Hepatocyte (in vitro differentiated cells): ENCODE measurements around the gene ZNF385B. TPM values are rescaled to one million over a fixed set of nuclear protein-coding genes. Genes with fewer than 3 reads are reported as not detected.

ENCODE experiments used
- DNase-seq: peaks from one replicate; pipeline ENCODE4 v3.0.0-alpha.2; 2016; ENCODE audit warnings: low spot score
- H2AFZ ChIP-seq: fragments of 200-600 bp; sonication (generic); 2 replicates; pipeline ENCODE4 v1.6.0; 2016; ENCODE audit warnings: antibody characterized with exemption, mild to moderate bottlenecking
- H3K27ac ChIP-seq: fragments of 200-600 bp; sonication (generic); 2 replicates; pipeline ENCODE4 v1.5.1; 2016; ENCODE audit warnings: mild to moderate bottlenecking
- H3K27me3 ChIP-seq: fragments of 200-600 bp; sonication (generic); 2 replicates; pipeline ENCODE4 v1.6.1; 2016
- H3K36me3 ChIP-seq: fragments of 200-600 bp; sonication (generic); replicated peaks from 2 replicates; pipeline ENCODE4 v1.5.1; 2016; ENCODE audit warnings: low read depth; ENCODE audit not compliant: insufficient read depth
- H3K4me1 ChIP-seq: fragments of 200-600 bp; sonication (generic); 2 replicates; pipeline ENCODE4 v1.5.1; 2016; ENCODE audit warnings: mild to moderate bottlenecking, moderate library complexity; ENCODE audit not compliant: insufficient read depth
- H3K4me2 ChIP-seq: fragments of 200-600 bp; sonication (generic); 2 replicates; pipeline ENCODE4 v1.6.0; 2016
- H3K4me3 ChIP-seq: fragments of 200-600 bp; sonication (generic); 2 replicates; pipeline ENCODE4 v1.5.1; 2016; ENCODE audit warnings: mild to moderate bottlenecking
- H3K79me2 ChIP-seq: fragments of 200-600 bp; sonication (generic); 2 replicates; pipeline ENCODE4 v1.6.0; 2017; ENCODE audit warnings: mild to moderate bottlenecking
- H3K9me2 ChIP-seq: fragments of 200-600 bp; sonication (generic); replicated peaks from 2 replicates; pipeline ENCODE4 v1.6.0; 2017; ENCODE audit warnings: mild to moderate bottlenecking; ENCODE audit not compliant: insufficient read depth
- H3K9me3 ChIP-seq: fragments of 200-600 bp; sonication (generic); 2 replicates; pipeline ENCODE4 v1.5.1; 2016; ENCODE audit warnings: low read depth, mild to moderate bottlenecking
- H4K20me1 ChIP-seq: fragments of 200-600 bp; sonication (generic); 2 replicates; pipeline ENCODE4 v1.6.0; 2016; ENCODE audit warnings: mild to moderate bottlenecking; ENCODE audit not compliant: insufficient read depth, poor library complexity, severe bottlenecking
- CTCF ChIP-seq: fragments of 200-600 bp; sonication (generic); IDR thresholded peaks from 2 replicates; pipeline ENCODE4 v1.5.1; 2016; ENCODE audit warnings: antibody characterized with exemption, mild to moderate bottlenecking; ENCODE audit not compliant: poor library complexity
- EZH2 ChIP-seq: fragments of 200-600 bp; sonication (generic); IDR thresholded peaks from 2 replicates; pipeline ENCODE4 v1.6.1; 2016; ENCODE audit warnings: antibody characterized with exemption, mild to moderate bottlenecking, borderline replicate concordance
- EZH2phosphoT487 ChIP-seq: fragments of 200-600 bp; sonication (generic); IDR thresholded peaks from one replicate; pipeline ENCODE4 v1.6.1; 2018; ENCODE audit warnings: antibody characterized with exemption, mild to moderate bottlenecking, low read depth, moderate library complexity; ENCODE audit not compliant: unreplicated experiment, severe bottlenecking
- WGBS: methylation state at CpG from one replicate; pipeline ENCODE4 v1.1.6; 2016; ENCODE audit warnings: low lambda C conversion rate; ENCODE audit errors: missing lambda C conversion rate; 5-methylcytosine and 5-hydroxymethylcytosine counted together
- polyA plus RNA-seq: library from polyadenylated mRNA; unstranded; fragments of >200 nt; fragmentation: Nextera tagmentation; extraction: Ambion mirVana; gene quantifications from 2 replicates; pipeline ENCODE4 v1.2.1, GENCODE V29; 2016
- total RNA-seq: library from RNA; depleted of rRNA; stranded (reverse); fragments of >200 nt; gene quantifications from 2 replicates; pipeline ENCODE4 v1.2.3, GENCODE V29; 2014

ZNF385B gene
- total and polyA plus RNA-seq, 2 experiments from 2014 or later, result 1.8 to 2.4 TPM

DNA sequence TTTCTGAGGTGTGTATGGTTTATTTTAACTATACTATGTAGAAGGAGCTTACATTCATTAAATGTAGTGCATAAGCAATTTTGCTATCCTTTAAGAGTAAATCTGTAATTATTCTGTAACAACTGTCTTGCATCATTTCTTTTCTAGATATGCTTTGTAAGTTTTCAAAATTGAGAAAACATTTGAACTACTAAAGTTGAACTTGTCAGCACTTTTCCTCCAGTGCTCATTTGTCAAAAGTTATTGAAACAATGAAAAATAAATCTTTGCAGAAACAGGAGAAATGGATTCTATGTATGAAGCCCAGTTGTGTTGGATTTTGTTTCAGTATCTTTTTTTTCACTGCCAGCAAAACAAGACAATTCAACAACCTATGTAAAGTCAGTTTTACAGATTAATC, 14.5 kb upstream of the ZNF385B start:
- Histone ChIP-seq H3K9me2 (no peaks in the 10 kb centered on the region), H3K79me2 (no peaks in the 10 kb centered on the region), H2AFZ (no peak overlapping the region), H3K36me3 (no peaks in the 10 kb centered on the region), H4K20me1 (no peaks in the 10 kb centered on the region), H3K4me3 (no peak overlapping the region), H3K4me2 (no peak overlapping the region), H3K9me3 (no peaks in the 10 kb centered on the region), H3K4me1 (no peaks in the 10 kb centered on the region), H3K27ac (no peak overlapping the region), H3K27me3 (peaks cover 10% of the 10 kb centered on the region)
- no peak for DNase-seq
- no peak for TF ChIP-seq CTCF

- Histone ChIP-seq H3K79me2 (no peaks in the 10 kb centered on the region), H3K27me3 (peaks cover 85% of the 10 kb centered on the region), H3K4me2 (no peak overlapping the region), H3K9me3 (no peaks in the 10 kb centered on the region), H3K36me3 (no peaks in the 10 kb centered on the region), H3K4me3 (no peak overlapping the region), H2AFZ (no peak overlapping the region), H3K9me2 (no peaks in the 10 kb centered on the region), H3K4me1 (no peaks in the 10 kb centered on the region), H3K27ac (no peak overlapping the region), H4K20me1 (no peaks in the 10 kb centered on the region)
- 76% methylated on average over 6 of the region's 6 CpGs for WGBS
- no peak for TF ChIP-seq EZH2
- no peak for DNase-seq
Observed at GRCh38 chr2:179862898-179863458, 1.6 kb upstream of the ZNF385B start.

GRCh38 chr2:179861027-179861415, 391 bp downstream of the ZNF385B start:
- Histone ChIP-seq H3K4me3 (peak overlapping the region; percentile 28), H3K27me3 (peaks cover 90% of the 10 kb centered on the region), H3K4me2 (peak overlapping the region; percentile 97), H3K27ac (no peak overlapping the region), H3K36me3 (no peaks in the 10 kb centered on the region), H3K4me1 (no peaks in the 10 kb centered on the region), H2AFZ (peak overlapping the region; percentile 28), H3K79me2 (no peaks in the 10 kb centered on the region), H3K9me2 (no peaks in the 10 kb centered on the region), H4K20me1 (no peaks in the 10 kb centered on the region), H3K9me3 (no peaks in the 10 kb centered on the region)
- WGBS, result 1% methylated on average over 32 of the region's 52 CpGs
- no peak for TF ChIP-seq EZH2phosphoT487
- no peak for TF ChIP-seq CTCF
- peak; percentile 49 for DNase-seq

DNA sequence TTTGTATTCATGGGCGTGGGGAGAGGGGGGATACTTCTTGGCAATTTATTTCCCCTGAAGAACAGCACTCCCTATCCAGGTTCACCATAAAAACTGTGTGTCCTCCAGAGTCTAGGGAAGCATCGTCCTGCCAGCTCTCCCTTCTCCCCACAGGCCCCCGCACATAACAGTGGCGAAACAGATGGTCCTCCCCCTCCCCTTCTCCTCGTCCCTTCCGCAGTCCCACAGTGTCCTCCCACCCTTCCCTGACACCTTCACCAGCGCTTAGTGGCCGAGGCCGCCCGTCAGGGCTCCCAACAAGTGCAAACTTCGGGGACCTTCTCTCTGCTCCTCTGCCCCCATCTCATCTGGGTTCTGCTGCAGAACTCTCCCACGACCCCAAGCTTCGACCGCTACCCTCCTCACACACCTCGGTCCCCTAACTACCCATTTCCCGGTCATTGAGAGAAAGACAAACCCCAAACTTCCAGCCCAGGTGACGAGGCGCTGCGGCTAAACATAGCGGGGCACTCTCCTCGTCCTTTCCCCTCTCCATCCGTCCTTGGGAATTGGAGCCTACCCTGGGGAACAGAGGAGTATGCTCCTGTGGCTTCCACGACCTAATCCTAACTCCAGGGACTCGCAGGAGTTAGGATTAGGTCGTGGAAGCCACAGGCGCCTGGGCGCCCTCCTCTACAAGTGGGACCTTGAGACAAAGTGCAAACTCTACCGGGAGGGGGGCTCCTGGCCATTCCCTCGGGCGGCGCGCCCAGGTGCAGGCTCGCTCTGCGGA, 971 bp downstream of the ZNF385B start:
- H3K27me3 ChIP-seq, result peaks cover 88% of the 10 kb centered on the region
- DNase-seq, result no peak
- no peak for TF ChIP-seq EZH2
- no peak for TF ChIP-seq CTCF
- no peak for TF ChIP-seq EZH2phosphoT487

More for the DNA sequence above, 971 bp downstream of the ZNF385B start:
- WGBS, result 6% methylated on average over 26 of the region's 34 CpGs
- Histone ChIP-seq H3K36me3 (no peaks in the 10 kb centered on the region), H3K79me2 (no peaks in the 10 kb centered on the region), H3K27ac (no peak overlapping the region), H2AFZ (peak overlapping the region; percentile 28), H3K4me2 (peak overlapping the region; percentile 97), H3K4me1 (no peaks in the 10 kb centered on the region), H3K4me3 (peak overlapping the region; percentile 28), H3K9me3 (no peaks in the 10 kb centered on the region), H3K9me2 (no peaks in the 10 kb centered on the region), H4K20me1 (no peaks in the 10 kb centered on the region)
